HepG2 (cell line): ENCODE measurements around the gene RPL41. TPM values are rescaled to one million over a fixed set of nuclear protein-coding genes. Genes with fewer than 3 reads are reported as not detected.

Source experiments
- ATAC-seq: fragments of 200-7000 bp; cut with Tn5 transposase; 3 replicates; pipeline ENCODE4 v1.9.1; 2020; ENCODE audit warnings: mild to moderate bottlenecking, moderate library complexity
- BruUV-seq: library from RNA; stranded (reverse); fragments of 400-500 nt; replicated peaks from 2 replicates; lab custom pipeline; 2021; lab: Mats Ljungman, UMichigan
- CTCF ChIA-PET: fragments of 300-600 bp; formaldehyde crosslinking; extraction: SDS; loops from one replicate; lab custom pipeline; 2021; ENCODE audit warnings: low total read pairs, inconsistent platforms, low intra/inter-chr PET ratio; lab: Yijun Ruan, JAX
- POLR2A ChIA-PET: fragments of 350-600 bp; sonication (Branson Sonifier 250); formaldehyde crosslinking; loops from one replicate; lab custom pipeline; 2020; ENCODE audit warnings: antibody characterized with exemption, inconsistent platforms; lab: Yijun Ruan, JAX
- DNase-seq: peaks from one replicate; pipeline ENCODE4 v3.0.0-alpha.2; 2015; ENCODE audit warnings: low spot score
- FAIRE-seq: peaks from 3 replicates; lab custom pipeline; 2011; peaks lifted over from hg19 to GRCh38; lab: Jason Lieb, UNC
- H2AFZ ChIP-seq: one replicate; pipeline ENCODE4 v1.6.1; 2011; ENCODE audit warnings: low read length, inconsistent platforms
- H3K27ac ChIP-seq: fragments of 300-600 bp; 3 replicates; pipeline ENCODE4 v1.8.0; 2011; ENCODE audit warnings: mixed run types, mild to moderate bottlenecking, mixed read lengths, low read length, inconsistent platforms; ENCODE audit not compliant: insufficient read depth; ENCODE audit errors: extremely low read length
- H3K27me3 ChIP-seq, 2 experiments: fragments of 200-600 bp in 1 of 2; 2 replicates in 1 of 2; 3 replicates in 1 of 2; pipeline versions ENCODE4 v1.6.0 to v1.8.0; 2011; ENCODE audit warnings: low read length in 2 of 2, mild to moderate bottlenecking in 2 of 2, moderate library complexity in 2 of 2, inconsistent platforms in 1 of 2; ENCODE audit not compliant: insufficient read depth in 2 of 2, control insufficient read depth in 1 of 2
- H3K36me3 ChIP-seq, 2 experiments: fragments of 200-600 bp in 1 of 2; replicated peaks in 1 of 2; 2 replicates in 1 of 2; 3 replicates in 1 of 2; pipeline versions ENCODE4 v1.5.1 to v1.8.0; 2011; ENCODE audit warnings: low read length in 2 of 2, inconsistent platforms in 1 of 2; ENCODE audit not compliant: insufficient read depth in 2 of 2, control insufficient read depth in 1 of 2
- H3K4me1 ChIP-seq: 2 replicates; pipeline ENCODE4 v1.5.1; 2012; ENCODE audit warnings: low read length, inconsistent platforms; ENCODE audit not compliant: insufficient read depth
- H3K4me2 ChIP-seq: 2 replicates; pipeline ENCODE4 v1.6.0; 2011; ENCODE audit warnings: low read depth, low read length, inconsistent platforms
- H3K4me3 ChIP-seq, 3 experiments: fragments of 200-600 bp in 1 of 3; sonication (generic), shearing (Covaris generic) in 1 of 3; replicated peaks in 1 of 3; 2 replicates each; pipeline ENCODE4 v1.5.1; 2011 to 2016; ENCODE audit warnings: low read length in 3 of 3, inconsistent platforms in 2 of 3, low read depth in 2 of 3, mild to moderate bottlenecking in 2 of 3, control low read depth in 1 of 3, mixed read lengths in 1 of 3; ENCODE audit not compliant: insufficient read depth in 1 of 3
- H3K79me2 ChIP-seq: one replicate; pipeline ENCODE4 v1.6.1; 2011; ENCODE audit warnings: low read length, inconsistent platforms; ENCODE audit not compliant: insufficient read depth
- H3K9ac ChIP-seq: 2 replicates; pipeline ENCODE4 v1.6.0; 2011; ENCODE audit warnings: mild to moderate bottlenecking, low read depth, low read length, inconsistent platforms; ENCODE audit not compliant: insufficient read depth
- H3K9me3 ChIP-seq: 2 replicates; pipeline ENCODE4 v1.5.1; 2012; ENCODE audit warnings: mild to moderate bottlenecking, low read length
- H4K20me1 ChIP-seq: 2 replicates; pipeline ENCODE4 v1.6.0; 2011; ENCODE audit warnings: inconsistent platforms, mild to moderate bottlenecking, low read length, moderate library complexity; ENCODE audit not compliant: insufficient read depth
- BHLHE40 ChIP-seq: IDR thresholded peaks from 2 replicates; pipeline ENCODE4 v1.6.1; 2011; ENCODE audit warnings: low read length, improper control_type of control experiment
- DNMT1 ChIP-seq: sonication (generic); formaldehyde crosslinking; IDR thresholded peaks from 2 replicates; pipeline ENCODE4 v1.5.1; 2020; ENCODE audit warnings: mild to moderate bottlenecking, missing genetic modification reagents
- E2F1 ChIP-seq: sonication (generic); formaldehyde crosslinking; IDR thresholded peaks from 2 replicates; pipeline ENCODE4 v1.5.0; 2020; ENCODE audit warnings: missing genetic modification reagents
- E2F5 ChIP-seq: sonication (generic); formaldehyde crosslinking; conservative IDR thresholded peaks from 2 replicates; pipeline ENCODE4 v1.4.0; 2020; ENCODE audit warnings: missing genetic modification reagents
- NCOA2 ChIP-seq: sonication (generic); formaldehyde crosslinking; IDR thresholded peaks from 2 replicates; pipeline ENCODE4 v1.8.0; 2022; ENCODE audit warnings: inconsistent platforms
- POLR2AphosphoS2 ChIP-seq: IDR thresholded peaks from 2 replicates; pipeline ENCODE4 v1.6.1; 2011; ENCODE audit warnings: low read depth, low read length, improper control_type of control experiment
- SYNCRIP ChIP-seq: fragments of 200-400 bp; formaldehyde crosslinking; IDR thresholded peaks from 2 replicates; pipeline ENCODE4 v1.6.1; 2018; ENCODE audit warnings: mild to moderate bottlenecking, low read depth, low read length; ENCODE audit not compliant: insufficient read depth
- TARDBP ChIP-seq: sonication (generic); formaldehyde crosslinking; IDR thresholded peaks from 2 replicates; pipeline ENCODE4 v1.8.0; 2022; ENCODE audit warnings: mild to moderate bottlenecking, missing genetic modification reagents
- TBX3 ChIP-seq: fragments of 450-650 bp; IDR thresholded peaks from 2 replicates; pipeline ENCODE4 v1.6.1; 2017; ENCODE audit warnings: antibody characterized with exemption, mild to moderate bottlenecking, inconsistent platforms, borderline replicate concordance
- TRIM22 ChIP-seq: fragments of 450-650 bp; IDR thresholded peaks from 2 replicates; pipeline ENCODE4 v1.6.1; 2017
- ZNF275 ChIP-seq: sonication (generic); formaldehyde crosslinking; IDR thresholded peaks from 2 replicates; pipeline ENCODE4 v1.8.0; 2022; ENCODE audit warnings: missing genetic modification reagents, mild to moderate bottlenecking, inconsistent platforms, borderline replicate concordance
- ZNF432 ChIP-seq: sonication (generic); formaldehyde crosslinking; IDR thresholded peaks from 2 replicates; pipeline ENCODE4 v1.5.0; 2020; ENCODE audit warnings: missing genetic modification reagents, mild to moderate bottlenecking, borderline replicate concordance
- ZNF513 ChIP-seq: sonication (generic); formaldehyde crosslinking; conservative IDR thresholded peaks from 2 replicates; pipeline ENCODE4 v1.5.0; 2020; ENCODE audit warnings: missing genetic modification reagents
- ZNF550 ChIP-seq: sonication (generic); formaldehyde crosslinking; IDR thresholded peaks from 2 replicates; pipeline ENCODE4 v1.4.0; 2020; ENCODE audit warnings: mild to moderate bottlenecking, missing genetic modification reagents, borderline replicate concordance
- ZNF670 ChIP-seq: sonication (generic); formaldehyde crosslinking; IDR thresholded peaks from 2 replicates; pipeline ENCODE4 v1.8.0; 2022; ENCODE audit warnings: mild to moderate bottlenecking, missing genetic modification reagents, borderline replicate concordance
- ZNF816 ChIP-seq: sonication (generic); formaldehyde crosslinking; IDR thresholded peaks from 2 replicates; pipeline ENCODE4 v1.8.0; 2022; ENCODE audit warnings: missing genetic modification reagents, mild to moderate bottlenecking, borderline replicate concordance
- ZNF850 ChIP-seq: sonication (generic); formaldehyde crosslinking; conservative IDR thresholded peaks from 2 replicates; pipeline ENCODE4 v1.9.0; 2021; ENCODE audit warnings: mild to moderate bottlenecking, missing genetic modification reagents
- WGBS: methylation state at CpG from one replicate; pipeline ENCODE4 v1.1.6; 2017; ENCODE audit warnings: low lambda C conversion rate; 5-methylcytosine and 5-hydroxymethylcytosine counted together
- in situ Hi-C: cut with HindIII; loops from 2 replicates; pipeline ENCODE4 v1.10.0; 2017; ENCODE audit warnings: low pct_unique_long_range_greater_than_20kb; ENCODE audit not compliant: extremely low pct_ligation_motif_present
- intact Hi-C: fragments of 100-400 bp; cut with micrococcal nuclease; formaldehyde crosslinking; loops from one replicate; pipeline ENCODE4 v1.10.0; 2022; ENCODE audit not compliant: unreplicated experiment
- polyA plus RNA-seq, 8 experiments: library from polyadenylated mRNA; depleted of rRNA in 3 of 8; stranded (reverse) in 7 of 8; unstranded in 1 of 8; fragments of >200 nt; fragmentation: Illumina TruSeq in 4 of 8; extraction: Trizol in 4 of 8; gene quantifications; 2 replicates each; pipeline versions ENCODE4 v1.2.1 to v1.2.3, GENCODE V29; 2011 to 2016; ENCODE audit warnings: low read depth in 4 of 8, missing spikeins in 1 of 8, mixed read lengths in 1 of 8; ENCODE audit not compliant: insufficient read depth in 1 of 8
- total RNA-seq, 5 experiments: library from RNA; depleted of rRNA; stranded (reverse); fragments of >200 nt; fragmentation: Illumina TruSeq; extraction: Trizol; gene quantifications; 2 replicates each; pipeline ENCODE4 v1.2.3, GENCODE V29; 2016; ENCODE audit warnings: low read depth in 1 of 5

The RPL41 gene
- total and polyA plus RNA-seq, 2 of the 13 experiments (the other 11 are each of a cell fraction or from before 2014, with no cell fraction given): 4,012 to 7,670 TPM

GRCh38 chr12:56118688-56119357, 2.4 kb downstream of the RPL41 start:
- Histone ChIP-seq H3K9ac (peak overlapping the region; percentile 72), H4K20me1 (no peaks in the 10 kb centered on the region), H3K79me2 (peaks cover 15% of the 10 kb centered on the region), H3K9me3 (no peaks in the 10 kb centered on the region), H3K4me2 (peak overlapping the region; percentile 98), H2AFZ (no peak overlapping the region), H3K27me3 (no peaks in the 10 kb centered on the region; a peak in 1 of 5 replicates), H3K4me3 (peak overlapping the region; percentile 67 to 86 (median 74)), H3K27ac (peak overlapping the region; percentile 72), H3K36me3 (0 out of 5 replicates have a peak, but pooled peaks cover 0 to 4% of the 10 kb centered on the region in 2 experiments), H3K4me1 (peaks cover 58% of the 10 kb centered on the region)
- BruUV-seq: no TSS peak
- 3% methylated on average over 12 of the region's 13 CpGs for WGBS
- intact Hi-C loops: loop anchor here (1.0 to 5.0 kb wide), 7 partner anchors 34 to 348 kb away; partner anchors contain the start of genes CS, MYL6B, SMARCC2 and SPRYD4
- no peak for FAIRE-seq
- CTCF ChIA-PET: interaction anchor here (0.6 to 3.2 kb wide), 5 partner anchors 39 to 105 kb away, joined by 3 to 49 read pairs (median 4); partner anchors contain the start of genes NABP2 and SMARCC2
- POLR2A ChIA-PET: interaction anchor here (0.6 to 6.2 kb wide), 25 partner anchors 9 to 331 kb away, joined by 3 to 128 read pairs (median 4); partner anchors contain the start of genes CNPY2, COQ10A, CS and ERBB3
- ATAC-seq: peak; percentile 18
- no peak for DNase-seq
- in situ Hi-C loops: no loop called here
- TF ChIP-seq POLR2AphosphoS2 (no peak), DNMT1 (CRISPR knock-in tag) (no peak), E2F1 (CRISPR knock-in tag) (no peak), ZNF670 (CRISPR knock-in tag) (peak; percentile 75; the same call in 1 of the 2 replicates), TARDBP (CRISPR knock-in tag) (no peak), TBX3 (no peak), BHLHE40 (no peak), ZNF850 (CRISPR knock-in tag) (peak; percentile 85), NCOA2 (CRISPR knock-in tag) (no peak), E2F5 (CRISPR knock-in tag) (no peak), ZNF513 (no peak), ZNF550 (CRISPR knock-in tag) (no peak), ZNF816 (CRISPR knock-in tag) (0 out of 2 replicates have a peak, but pooled peaks have one; percentile 74), TRIM22 (no peak), ZNF432 (CRISPR knock-in tag) (no peak), SYNCRIP (no peak), ZNF275 (CRISPR knock-in tag) (peak; percentile 10; the same call in 1 of the 2 replicates)
